GM12864 (cell line): ENCODE data around the gene ADGRF4.

Experiments
- DNase-seq: peaks from one replicate; pipeline ENCODE4 v3.0.0-alpha.2; 2011; ENCODE audit warnings: low read depth
- H3K4me3 ChIP-seq: 2 replicates; pipeline ENCODE4 v1.5.1; 2011; ENCODE audit warnings: mild to moderate bottlenecking, low read depth, low read length, control low read depth
- CTCF ChIP-seq: IDR thresholded peaks from 2 replicates; pipeline ENCODE4 v1.5.1; 2011; ENCODE audit warnings: low read depth, mild to moderate bottlenecking, moderate library complexity, low read length, control low read depth, inconsistent platforms; ENCODE audit errors: missing control alignments

ADGRF4 gene

GRCh38 chr6:47681201-47681990 lies 17.0 kb upstream of the ADGRF4 start:
- H3K4me3 ChIP-seq = no peak overlapping the region
- DNase-seq = no peak
- TF ChIP-seq CTCF = no peak

- no peak for DNase-seq
- no peak overlapping the region for H3K4me3 ChIP-seq
- no peak for TF ChIP-seq CTCF
Measured at GRCh38 chr6:47686411-47686810, 12.0 kb upstream of the ADGRF4 start.

GRCh38 chr6:47687432-47687831 lies 10.9 kb upstream of the ADGRF4 start:
- no peak for DNase-seq
- no peak overlapping the region for H3K4me3 ChIP-seq
- TF ChIP-seq CTCF = no peak

GRCh38 chr6:47690214-47690613 lies 8.2 kb upstream of the ADGRF4 start:
- no peak overlapping the region for H3K4me3 ChIP-seq
- TF ChIP-seq CTCF = no peak
- DNase-seq = no peak

GRCh38 chr6:47690791-47691190 lies 7.6 kb upstream of the ADGRF4 start:
- no peak for DNase-seq
- no peak overlapping the region for H3K4me3 ChIP-seq
- no peak for TF ChIP-seq CTCF

GRCh38 chr6:47697925-47698324 lies 455 bp upstream of the ADGRF4 start:
- DNase-seq = no peak
- no peak overlapping the region for H3K4me3 ChIP-seq
- no peak for TF ChIP-seq CTCF

GRCh38 chr6:47700053-47700452 lies 1.7 kb downstream of the ADGRF4 start:
- H3K4me3 ChIP-seq = no peak overlapping the region
- DNase-seq = no peak
- no peak for TF ChIP-seq CTCF
